ENCODE results near the gene PON3. TPM values are rescaled to one million over a fixed set of nuclear protein-coding genes. Genes with fewer than 3 reads are reported as not detected.

PON3 gene
- total RNA-seq, 1 experiment from 2014 or later = not detected

- Histone ChIP-seq H3K79me2 (ENCODE audit: low read length) (no peaks in the 10 kb centered on the region), H3K4me1 (ENCODE audit: low read length) (no peaks in the 10 kb centered on the region), H3K4me3 (ENCODE audit: low read length) (no peak overlapping the region), H4K20me1 (ENCODE audit: insufficient read depth, low read depth, low read length) (no peaks in the 10 kb centered on the region), H3K36me3 (ENCODE audit: insufficient read depth, low read length) (no peaks in the 10 kb centered on the region), H3K9me2 (replicated peaks; ENCODE audit: insufficient read depth, low read length) (no peaks in the 10 kb centered on the region), H3K27me3 (ENCODE audit: low read length) (no peaks in the 10 kb centered on the region), H3K9me3 (ENCODE audit: low read length) (no peaks in the 10 kb centered on the region), H3K27ac (ENCODE audit: low read length) (no peak overlapping the region), H2AFZ (ENCODE audit: low read length) (no peak overlapping the region), H3K4me2 (ENCODE audit: low read depth, low read length, poor library complexity, severe bottlenecking) (no peak overlapping the region), H3K9ac (ENCODE audit: low read length) (no peak overlapping the region)
- no peak for DNase-seq
Observed at GRCh38 chr7:95424716-95425115, 28.5 kb upstream of the PON3 start.

DNA sequence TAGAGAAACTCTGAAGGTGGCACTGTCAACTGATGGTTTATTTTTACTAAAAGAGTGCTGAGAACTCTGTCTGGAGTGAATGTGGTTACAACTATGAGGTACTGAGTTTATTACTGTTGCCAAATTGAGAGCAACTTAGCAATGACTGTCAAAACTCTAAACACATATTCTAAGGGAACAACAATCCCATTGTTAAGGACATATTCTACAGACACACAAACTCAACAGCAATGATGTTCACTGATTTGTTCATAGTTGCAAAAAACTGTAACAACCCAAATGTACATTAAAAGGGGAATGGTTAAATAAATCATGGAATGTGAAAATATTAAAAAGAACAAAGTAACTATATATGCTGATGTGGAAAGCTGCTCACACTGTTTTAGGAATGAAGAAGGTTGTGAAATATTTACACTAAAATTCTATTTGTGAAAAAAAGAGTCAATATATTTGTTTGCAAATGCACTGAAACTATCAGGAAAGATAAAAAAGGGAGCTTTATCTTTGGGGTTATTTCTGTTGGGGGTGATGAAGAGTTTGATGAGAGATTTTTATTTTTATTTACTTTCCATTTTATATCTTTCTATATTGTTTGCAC, 25.8 kb upstream of the PON3 start:
- H3K4me2 ChIP-seq (ENCODE audit: low read depth, low read length, poor library complexity, severe bottlenecking) = no peak overlapping the region
- no peaks in the 10 kb centered on the region for H3K4me1 ChIP-seq (ENCODE audit: low read length)
- no peaks in the 10 kb centered on the region for H3K27me3 ChIP-seq (ENCODE audit: low read length)
- no peaks in the 10 kb centered on the region for H3K36me3 ChIP-seq (ENCODE audit: insufficient read depth, low read length)
- H3K4me3 ChIP-seq (ENCODE audit: low read length) = no peak overlapping the region
- H3K9me2 ChIP-seq (replicated peaks; ENCODE audit: insufficient read depth, low read length) = no peaks in the 10 kb centered on the region
- no peaks in the 10 kb centered on the region for H3K9me3 ChIP-seq (ENCODE audit: low read length)
- no peaks in the 10 kb centered on the region for H3K79me2 ChIP-seq (ENCODE audit: low read length)
- H3K27ac ChIP-seq (ENCODE audit: low read length) = no peak overlapping the region
- H4K20me1 ChIP-seq (ENCODE audit: insufficient read depth, low read depth, low read length) = no peaks in the 10 kb centered on the region
- no peak for DNase-seq
- H3K9ac ChIP-seq (ENCODE audit: low read length) = no peak overlapping the region
- H2AFZ ChIP-seq (ENCODE audit: low read length) = no peak overlapping the region

- H3K4me2 ChIP-seq (ENCODE audit: low read depth, low read length, poor library complexity, severe bottlenecking) = no peak overlapping the region
- H3K27ac ChIP-seq (ENCODE audit: low read length) = no peak overlapping the region
- no peaks in the 10 kb centered on the region for H3K27me3 ChIP-seq (ENCODE audit: low read length)
- DNase-seq = no peak
- no peak overlapping the region for H3K9ac ChIP-seq (ENCODE audit: low read length)
- H3K4me1 ChIP-seq (ENCODE audit: low read length) = no peaks in the 10 kb centered on the region
- H3K4me3 ChIP-seq (ENCODE audit: low read length) = no peak overlapping the region
- H3K9me2 ChIP-seq (replicated peaks; ENCODE audit: insufficient read depth, low read length) = no peaks in the 10 kb centered on the region
- no peaks in the 10 kb centered on the region for H3K36me3 ChIP-seq (ENCODE audit: insufficient read depth, low read length)
- no peak overlapping the region for H2AFZ ChIP-seq (ENCODE audit: low read length)
- no peaks in the 10 kb centered on the region for H3K9me3 ChIP-seq (ENCODE audit: low read length)
- H4K20me1 ChIP-seq (ENCODE audit: insufficient read depth, low read depth, low read length) = no peaks in the 10 kb centered on the region
- H3K79me2 ChIP-seq (ENCODE audit: low read length) = no peaks in the 10 kb centered on the region
Observed at GRCh38 chr7:95421000-95421846, 25.0 kb upstream of the PON3 start.

GRCh38 chr7:95412075-95412474, 15.9 kb upstream of the PON3 start:
- Histone ChIP-seq H4K20me1 (ENCODE audit: insufficient read depth, low read depth, low read length) (no peaks in the 10 kb centered on the region), H3K9me2 (replicated peaks; ENCODE audit: insufficient read depth, low read length) (no peaks in the 10 kb centered on the region), H3K9ac (ENCODE audit: low read length) (no peak overlapping the region), H2AFZ (ENCODE audit: low read length) (no peak overlapping the region), H3K79me2 (ENCODE audit: low read length) (no peaks in the 10 kb centered on the region), H3K27ac (ENCODE audit: low read length) (no peak overlapping the region), H3K4me1 (ENCODE audit: low read length) (no peaks in the 10 kb centered on the region), H3K9me3 (ENCODE audit: low read length) (no peaks in the 10 kb centered on the region), H3K27me3 (ENCODE audit: low read length) (no peaks in the 10 kb centered on the region), H3K36me3 (ENCODE audit: insufficient read depth, low read length) (no peaks in the 10 kb centered on the region), H3K4me3 (ENCODE audit: low read length) (no peak overlapping the region), H3K4me2 (ENCODE audit: low read depth, low read length, poor library complexity, severe bottlenecking) (no peak overlapping the region)
- DNase-seq = no peak

DNA sequence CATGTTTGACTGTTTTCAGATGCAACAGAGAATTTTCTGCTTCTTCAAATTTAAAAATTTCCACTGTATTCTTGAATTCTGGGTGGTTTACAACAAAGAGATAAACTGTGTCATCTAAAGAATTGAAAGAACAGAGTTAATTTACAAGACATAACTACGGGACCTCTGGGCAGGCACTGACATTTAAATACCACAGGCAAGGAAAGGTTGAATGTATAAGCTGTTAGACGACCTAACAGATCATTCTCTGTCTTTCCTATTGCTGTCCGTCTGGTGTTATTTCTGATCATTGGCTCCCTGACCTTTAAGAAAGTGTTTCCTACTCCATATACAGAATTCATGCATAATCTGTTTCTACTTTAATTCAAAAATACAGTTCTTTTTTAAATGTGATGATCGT, 15.5 kb upstream of the PON3 start:
- no peak overlapping the region for H3K4me2 ChIP-seq (ENCODE audit: low read depth, low read length, poor library complexity, severe bottlenecking)
- no peak for DNase-seq
- H3K4me3 ChIP-seq (ENCODE audit: low read length) = no peak overlapping the region
- no peak overlapping the region for H2AFZ ChIP-seq (ENCODE audit: low read length)
- H3K36me3 ChIP-seq (ENCODE audit: insufficient read depth, low read length) = no peaks in the 10 kb centered on the region
- no peaks in the 10 kb centered on the region for H4K20me1 ChIP-seq (ENCODE audit: insufficient read depth, low read depth, low read length)
- no peaks in the 10 kb centered on the region for H3K4me1 ChIP-seq (ENCODE audit: low read length)
- no peak overlapping the region for H3K9ac ChIP-seq (ENCODE audit: low read length)
- H3K9me2 ChIP-seq (replicated peaks; ENCODE audit: insufficient read depth, low read length) = no peaks in the 10 kb centered on the region
- H3K27me3 ChIP-seq (ENCODE audit: low read length) = no peaks in the 10 kb centered on the region
- H3K9me3 ChIP-seq (ENCODE audit: low read length) = no peaks in the 10 kb centered on the region
- H3K27ac ChIP-seq (ENCODE audit: low read length) = no peak overlapping the region
- no peaks in the 10 kb centered on the region for H3K79me2 ChIP-seq (ENCODE audit: low read length)

DNA sequence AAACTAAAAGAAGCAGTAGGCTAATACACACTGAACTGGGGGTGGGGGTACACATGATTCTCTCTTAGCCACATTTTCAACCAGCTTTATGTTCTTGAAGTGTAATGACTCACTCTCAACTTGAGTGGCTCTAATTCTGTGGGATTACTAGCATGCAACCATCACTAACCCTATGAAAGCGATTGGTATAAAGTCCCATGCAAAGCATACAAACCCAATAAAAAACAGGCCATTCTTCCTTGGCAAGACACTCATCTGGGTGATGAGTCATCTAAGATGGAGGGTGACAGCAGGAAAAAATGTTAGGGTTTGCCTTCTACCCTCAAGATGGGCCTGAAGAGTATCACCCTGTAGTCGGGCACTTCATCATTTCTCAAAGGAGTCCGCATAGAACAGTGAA, 14.9 kb upstream of the PON3 start:
- no peak overlapping the region for H3K9ac ChIP-seq (ENCODE audit: low read length)
- no peaks in the 10 kb centered on the region for H4K20me1 ChIP-seq (ENCODE audit: insufficient read depth, low read depth, low read length)
- no peaks in the 10 kb centered on the region for H3K36me3 ChIP-seq (ENCODE audit: insufficient read depth, low read length)
- no peak overlapping the region for H2AFZ ChIP-seq (ENCODE audit: low read length)
- H3K9me3 ChIP-seq (ENCODE audit: low read length) = no peaks in the 10 kb centered on the region
- no peaks in the 10 kb centered on the region for H3K79me2 ChIP-seq (ENCODE audit: low read length)
- H3K4me3 ChIP-seq (ENCODE audit: low read length) = no peak overlapping the region
- DNase-seq = no peak
- H3K4me1 ChIP-seq (ENCODE audit: low read length) = no peaks in the 10 kb centered on the region
- H3K9me2 ChIP-seq (replicated peaks; ENCODE audit: insufficient read depth, low read length) = no peaks in the 10 kb centered on the region
- no peak overlapping the region for H3K4me2 ChIP-seq (ENCODE audit: low read depth, low read length, poor library complexity, severe bottlenecking)
- no peaks in the 10 kb centered on the region for H3K27me3 ChIP-seq (ENCODE audit: low read length)
- H3K27ac ChIP-seq (ENCODE audit: low read length) = no peak overlapping the region

GRCh38 chr7:95407751-95408150, 11.6 kb upstream of the PON3 start:
- H3K9me2 ChIP-seq (replicated peaks; ENCODE audit: insufficient read depth, low read length) = no peaks in the 10 kb centered on the region
- no peaks in the 10 kb centered on the region for H3K36me3 ChIP-seq (ENCODE audit: insufficient read depth, low read length)
- H2AFZ ChIP-seq (ENCODE audit: low read length) = no peak overlapping the region
- H3K27ac ChIP-seq (ENCODE audit: low read length) = no peak overlapping the region
- no peak overlapping the region for H3K4me2 ChIP-seq (ENCODE audit: low read depth, low read length, poor library complexity, severe bottlenecking)
- H3K27me3 ChIP-seq (ENCODE audit: low read length) = no peaks in the 10 kb centered on the region
- H3K4me1 ChIP-seq (ENCODE audit: low read length) = no peaks in the 10 kb centered on the region
- H3K9ac ChIP-seq (ENCODE audit: low read length) = no peak overlapping the region
- no peaks in the 10 kb centered on the region for H3K79me2 ChIP-seq (ENCODE audit: low read length)
- no peak overlapping the region for H3K4me3 ChIP-seq (ENCODE audit: low read length)
- no peaks in the 10 kb centered on the region for H4K20me1 ChIP-seq (ENCODE audit: insufficient read depth, low read depth, low read length)
- H3K9me3 ChIP-seq (ENCODE audit: low read length) = no peaks in the 10 kb centered on the region
- DNase-seq = no peak

DNA sequence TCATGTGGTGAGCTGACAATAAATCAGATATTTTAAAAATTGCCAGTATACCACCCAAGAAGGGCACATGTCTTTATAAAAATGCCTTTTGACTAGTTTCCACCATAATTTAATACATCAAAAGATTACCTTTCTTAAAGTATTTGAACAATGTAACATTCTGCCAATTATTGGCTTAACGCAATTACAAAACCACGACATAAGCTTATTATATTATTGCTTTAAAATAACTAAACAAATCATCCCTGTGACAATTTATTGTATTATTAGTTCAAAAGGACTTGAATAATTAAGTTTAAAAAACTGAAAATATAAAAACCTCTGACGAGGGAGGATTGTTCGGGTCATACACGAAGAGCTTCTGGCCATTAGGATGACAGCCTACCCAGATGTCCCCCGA, 9.6 kb upstream of the PON3 start:
- no peak overlapping the region for H2AFZ ChIP-seq (ENCODE audit: low read length)
- H3K27ac ChIP-seq (ENCODE audit: low read length) = no peak overlapping the region
- no peaks in the 10 kb centered on the region for H3K36me3 ChIP-seq (ENCODE audit: insufficient read depth, low read length)
- no peak overlapping the region for H3K9ac ChIP-seq (ENCODE audit: low read length)
- no peaks in the 10 kb centered on the region for H4K20me1 ChIP-seq (ENCODE audit: insufficient read depth, low read depth, low read length)
- no peak overlapping the region for H3K4me2 ChIP-seq (ENCODE audit: low read depth, low read length, poor library complexity, severe bottlenecking)
- H3K4me3 ChIP-seq (ENCODE audit: low read length) = no peak overlapping the region
- no peak for DNase-seq
- H3K9me2 ChIP-seq (replicated peaks; ENCODE audit: insufficient read depth, low read length) = no peaks in the 10 kb centered on the region
- no peaks in the 10 kb centered on the region for H3K9me3 ChIP-seq (ENCODE audit: low read length)
- no peaks in the 10 kb centered on the region for H3K79me2 ChIP-seq (ENCODE audit: low read length)
- H3K4me1 ChIP-seq (ENCODE audit: low read length) = no peaks in the 10 kb centered on the region
- no peaks in the 10 kb centered on the region for H3K27me3 ChIP-seq (ENCODE audit: low read length)

Data from Karpas-422 (cell line).